KMS-11 (cell line): ENCODE data around the gene MCTP1.

Source experiments
- H2AFZ ChIP-seq: fragments of 200-600 bp; sonication (generic); 2 replicates; pipeline ENCODE4 v1.6.1; 2016; ENCODE audit warnings: antibody characterized with exemption, mixed run types, low read depth
- H3K27ac ChIP-seq: fragments of 200-600 bp; sonication (generic); 2 replicates; pipeline ENCODE4 v1.6.1; 2016; ENCODE audit warnings: mild to moderate bottlenecking, mixed run types
- H3K27me3 ChIP-seq: fragments of 200-600 bp; sonication (generic); 2 replicates; pipeline ENCODE4 v1.6.1; 2017; ENCODE audit warnings: mild to moderate bottlenecking, low read depth, mixed run types, moderate library complexity; ENCODE audit not compliant: insufficient read depth
- H3K36me3 ChIP-seq: fragments of 200-600 bp; sonication (generic); 2 replicates; pipeline ENCODE4 v1.6.1; 2017; ENCODE audit warnings: mild to moderate bottlenecking, mixed run types; ENCODE audit not compliant: insufficient read depth
- H3K4me1 ChIP-seq: fragments of 200-600 bp; sonication (generic); 2 replicates; pipeline ENCODE4 v1.6.1; 2016; ENCODE audit warnings: mild to moderate bottlenecking, low read depth, mixed run types; ENCODE audit not compliant: poor library complexity, severe bottlenecking
- H3K4me2 ChIP-seq: fragments of 200-600 bp; sonication (generic); 2 replicates; pipeline ENCODE4 v1.7.0; 2016; ENCODE audit warnings: mild to moderate bottlenecking, mixed run types
- H3K4me3 ChIP-seq: fragments of 200-600 bp; sonication (generic); IDR thresholded peaks from 2 replicates; pipeline ENCODE4 v1.6.1; 2017; ENCODE audit warnings: low read depth, low read length, mixed read lengths; ENCODE audit not compliant: insufficient read depth
- H3K79me2 ChIP-seq: fragments of 200-600 bp; sonication (generic); 2 replicates; pipeline ENCODE4 v1.6.1; 2016; ENCODE audit warnings: low read depth, mixed run types; ENCODE audit not compliant: insufficient read depth
- H3K9ac ChIP-seq: fragments of 200-600 bp; sonication (generic); 2 replicates; pipeline ENCODE4 v1.6.1; 2016; ENCODE audit warnings: mild to moderate bottlenecking, mixed run types
- H4K20me1 ChIP-seq: fragments of 200-600 bp; sonication (generic); 2 replicates; pipeline ENCODE4 v1.6.1; 2016; ENCODE audit warnings: mild to moderate bottlenecking, mixed run types; ENCODE audit not compliant: insufficient read depth
- TF ChIP-seq, protein P1 (sequence below): fragments of 200-600 bp; sonication (generic); conservative IDR thresholded peaks from 2 replicates; pipeline ENCODE4 v1.6.1; 2017; ENCODE audit warnings: low read depth, mild to moderate bottlenecking, antibody characterized with exemption, low read length, moderate library complexity, mixed read lengths

The MCTP1 gene

DNA sequence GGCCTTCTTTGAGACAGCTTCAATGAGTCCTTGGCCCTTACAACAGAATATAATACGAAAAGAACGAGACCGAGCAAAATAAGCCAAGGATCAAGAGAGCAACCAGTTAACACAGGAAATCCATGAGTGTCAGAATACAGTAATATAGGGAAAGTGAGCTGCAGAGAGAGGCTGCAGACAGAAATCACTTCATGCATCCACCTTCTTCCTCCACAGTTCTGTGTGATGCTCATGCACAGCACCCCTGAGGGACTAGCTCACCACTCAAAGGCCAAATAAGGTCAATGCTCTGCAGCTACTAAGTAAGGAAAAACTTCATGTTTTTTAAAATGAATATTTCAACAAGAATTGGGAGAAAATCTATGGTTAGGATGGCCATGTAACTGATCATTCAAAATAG is 257.1 kb downstream of the MCTP1 start:
- H3K4me2 ChIP-seq, result no peak overlapping the region
- TF ChIP-seq, protein P1, sequence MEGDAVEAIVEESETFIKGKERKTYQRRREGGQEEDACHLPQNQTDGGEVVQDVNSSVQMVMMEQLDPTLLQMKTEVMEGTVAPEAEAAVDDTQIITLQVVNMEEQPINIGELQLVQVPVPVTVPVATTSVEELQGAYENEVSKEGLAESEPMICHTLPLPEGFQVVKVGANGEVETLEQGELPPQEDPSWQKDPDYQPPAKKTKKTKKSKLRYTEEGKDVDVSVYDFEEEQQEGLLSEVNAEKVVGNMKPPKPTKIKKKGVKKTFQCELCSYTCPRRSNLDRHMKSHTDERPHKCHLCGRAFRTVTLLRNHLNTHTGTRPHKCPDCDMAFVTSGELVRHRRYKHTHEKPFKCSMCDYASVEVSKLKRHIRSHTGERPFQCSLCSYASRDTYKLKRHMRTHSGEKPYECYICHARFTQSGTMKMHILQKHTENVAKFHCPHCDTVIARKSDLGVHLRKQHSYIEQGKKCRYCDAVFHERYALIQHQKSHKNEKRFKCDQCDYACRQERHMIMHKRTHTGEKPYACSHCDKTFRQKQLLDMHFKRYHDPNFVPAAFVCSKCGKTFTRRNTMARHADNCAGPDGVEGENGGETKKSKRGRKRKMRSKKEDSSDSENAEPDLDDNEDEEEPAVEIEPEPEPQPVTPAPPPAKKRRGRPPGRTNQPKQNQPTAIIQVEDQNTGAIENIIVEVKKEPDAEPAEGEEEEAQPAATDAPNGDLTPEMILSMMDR, result no peak

DNA sequence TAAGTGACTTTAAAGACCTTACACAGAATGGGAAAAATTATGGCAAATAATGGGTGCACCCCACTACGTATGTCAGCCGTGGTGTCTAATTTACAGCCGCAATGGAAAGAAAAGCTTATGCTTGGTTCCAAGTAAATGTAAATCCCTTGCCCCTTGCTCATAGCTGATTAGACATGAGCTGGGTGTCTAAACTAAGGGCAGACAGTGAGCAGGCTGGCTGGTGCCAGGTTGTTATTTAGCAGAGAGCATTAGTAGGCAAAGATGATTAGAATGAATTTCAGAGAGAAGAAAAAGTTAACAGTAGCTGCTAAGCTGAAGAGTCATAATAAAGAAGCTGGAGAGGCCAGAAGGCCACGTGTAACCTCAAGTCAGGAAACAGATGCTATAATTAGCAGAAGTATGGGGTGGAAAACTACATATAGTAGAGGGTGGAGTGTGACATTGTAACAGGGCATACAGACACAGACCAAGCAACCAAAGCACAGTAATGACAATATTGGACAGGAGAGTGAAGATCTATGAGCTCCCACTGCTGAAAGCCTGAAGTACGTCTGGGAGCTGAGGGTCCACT is 257.7 kb downstream of the MCTP1 start:
- Histone ChIP-seq H2AFZ (no peak overlapping the region), H3K27me3 (no peaks in the 10 kb centered on the region), H3K36me3 (no peaks in the 10 kb centered on the region), H3K79me2 (no peaks in the 10 kb centered on the region), H3K4me1 (peaks cover 21% of the 10 kb centered on the region), H4K20me1 (no peaks in the 10 kb centered on the region), H3K4me3 (no peak overlapping the region), H3K9ac (no peak overlapping the region), H3K27ac (no peak overlapping the region), H3K4me2 (no peak overlapping the region)
- TF ChIP-seq, protein P1, result no peak

More for the DNA sequence above, 257.1 kb downstream of the MCTP1 start:
- peaks cover 15% of the 10 kb centered on the region for H3K4me1 ChIP-seq
- no peak overlapping the region for H3K4me3 ChIP-seq
- no peaks in the 10 kb centered on the region for H4K20me1 ChIP-seq
- no peaks in the 10 kb centered on the region for H3K79me2 ChIP-seq
- H3K27ac ChIP-seq, result no peak overlapping the region
- H3K36me3 ChIP-seq, result no peaks in the 10 kb centered on the region
- H3K9ac ChIP-seq, result no peak overlapping the region
- no peaks in the 10 kb centered on the region for H3K27me3 ChIP-seq
- H2AFZ ChIP-seq, result no peak overlapping the region

DNA sequence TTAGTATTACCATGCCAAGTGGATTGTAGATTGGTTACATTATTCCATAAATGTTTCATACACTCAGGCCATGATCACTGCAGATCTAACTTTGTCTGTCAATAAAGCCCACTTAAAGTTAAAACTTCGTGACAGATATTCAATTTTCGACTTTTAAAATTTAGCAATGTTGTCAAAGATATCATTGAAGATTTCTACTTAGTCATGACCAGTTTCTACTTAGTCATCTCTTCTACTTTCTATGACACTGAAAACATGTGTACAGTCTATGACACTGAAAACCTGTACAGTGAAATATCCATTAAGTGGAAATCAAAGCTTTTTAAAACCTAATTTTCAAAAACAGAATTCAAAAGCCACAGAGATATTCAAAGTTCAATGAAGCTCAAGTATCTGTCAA is 258.2 kb downstream of the MCTP1 start:
- no peaks in the 10 kb centered on the region for H4K20me1 ChIP-seq

DNA sequence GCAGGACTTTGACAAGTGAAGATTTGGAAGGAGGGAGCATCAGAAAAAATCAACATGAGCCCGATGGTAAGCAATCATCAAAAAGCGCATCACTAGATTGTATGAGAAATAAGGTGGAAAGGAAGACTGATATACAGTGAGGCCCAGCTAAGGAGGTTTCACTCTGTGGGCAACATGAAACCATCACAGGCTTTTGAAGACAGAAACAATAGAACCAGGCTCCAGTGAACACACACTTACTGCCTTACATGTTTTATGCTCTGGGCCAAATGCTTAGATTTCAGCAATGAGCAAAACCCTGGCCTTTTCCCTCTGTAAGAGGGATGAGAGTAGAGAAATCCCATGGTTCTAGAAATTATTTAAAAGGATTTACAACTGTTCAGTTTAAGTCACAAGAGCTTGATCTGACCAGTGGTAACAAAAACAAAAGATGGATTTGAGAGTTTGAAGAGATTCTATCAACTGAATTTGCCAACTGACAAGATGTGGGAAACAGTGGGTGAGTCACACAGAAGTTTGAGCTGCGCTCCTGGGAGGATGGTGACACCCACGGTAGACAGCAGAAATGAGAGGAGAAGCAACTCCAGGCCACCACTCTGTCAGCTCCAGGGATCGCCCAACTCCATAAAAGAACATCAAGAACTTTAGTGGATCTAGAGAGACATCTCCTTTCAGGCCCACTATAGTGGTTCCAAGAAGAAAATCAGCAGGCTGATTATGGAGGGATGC is 261.8 kb downstream of the MCTP1 start:
- Histone ChIP-seq H3K27ac (peak overlapping the region; percentile 61; the same call in 1 of the 2 replicates), H3K4me1 (peaks cover 24% of the 10 kb centered on the region), H3K4me2 (peak overlapping the region; percentile 57), H2AFZ (peak overlapping the region; percentile 47), H3K27me3 (no peaks in the 10 kb centered on the region), H3K79me2 (no peaks in the 10 kb centered on the region), H3K9ac (0 out of 2 replicates have a peak overlapping the region, but pooled peaks have one; percentile 9), H3K4me3 (no peak overlapping the region), H3K36me3 (no peaks in the 10 kb centered on the region), H4K20me1 (no peaks in the 10 kb centered on the region)
- TF ChIP-seq, protein P1, result no peak

More for the DNA sequence above, 258.2 kb downstream of the MCTP1 start:
- H3K4me3 ChIP-seq, result no peak overlapping the region
- no peaks in the 10 kb centered on the region for H3K27me3 ChIP-seq
- TF ChIP-seq, protein P1, result no peak
- peaks cover 24% of the 10 kb centered on the region for H3K4me1 ChIP-seq
- no peak overlapping the region for H3K9ac ChIP-seq
- H3K4me2 ChIP-seq, result no peak overlapping the region
- H3K27ac ChIP-seq, result no peak overlapping the region
- H3K79me2 ChIP-seq, result no peaks in the 10 kb centered on the region
- H2AFZ ChIP-seq, result no peak overlapping the region
- H3K36me3 ChIP-seq, result no peaks in the 10 kb centered on the region
